H1 (cell line): Measurements from ENCODE around the gene PHF23. TPM values are rescaled to one million over a fixed set of nuclear protein-coding genes. Genes with fewer than 3 reads are reported as not detected.

Source experiments
- CTCF ChIA-PET: fragments of 300-600 bp; sonication (Branson Sonifier 250); formaldehyde crosslinking; loops from one replicate; lab custom pipeline; 2021; ENCODE audit not compliant: partially characterized antibody; lab: Charles Lee
- POLR2A ChIA-PET: fragments of 300-600 bp; sonication (Branson Sonifier 250); formaldehyde crosslinking; loops from one replicate; lab custom pipeline; 2021; ENCODE audit warnings: inconsistent platforms; ENCODE audit not compliant: partially characterized antibody; lab: Charles Lee
- DNase-seq, 2 experiments: peaks; one replicate each; pipeline versions ENCODE4 v3.0.0 to v3.0.0-alpha.2; 2010 to 2022; ENCODE audit warnings: low spot score in 2 of 2, low read depth in 1 of 2, mixed read lengths in 1 of 2
- FAIRE-seq: peaks from 2 replicates; lab custom pipeline; 2011; peaks lifted over from hg19 to GRCh38; lab: Jason Lieb, UNC
- H2AFZ ChIP-seq: 2 replicates; pipeline ENCODE4 v1.8.1; 2012; ENCODE audit warnings: low read length, inconsistent platforms
- H2AK5ac ChIP-seq: 2 replicates; pipeline ENCODE4 v1.6.1; 2013; ENCODE audit warnings: low read depth, low read length
- H2BK120ac ChIP-seq: replicated peaks from 2 replicates; pipeline ENCODE3; 2013; ENCODE audit warnings: low read depth, low read length, inconsistent platforms
- H2BK12ac ChIP-seq: 2 replicates; pipeline ENCODE4 v1.6.1; 2013; ENCODE audit warnings: low read depth, low read length
- H2BK15ac ChIP-seq: 2 replicates; pipeline ENCODE4 v1.6.1; 2013; ENCODE audit warnings: low read length
- H2BK20ac ChIP-seq: 2 replicates; pipeline ENCODE4 v1.6.1; 2013; ENCODE audit warnings: low read length
- H2BK5ac ChIP-seq: 2 replicates; pipeline ENCODE4 v1.6.1; 2013; ENCODE audit warnings: low read depth, low read length
- H3K14ac ChIP-seq: 2 replicates; pipeline ENCODE4 v1.6.1; 2013; ENCODE audit warnings: inconsistent platforms; ENCODE audit not compliant: insufficient read length
- H3K18ac ChIP-seq: 2 replicates; pipeline ENCODE4 v1.6.1; 2013; ENCODE audit warnings: low read length; ENCODE audit errors: extremely low read depth
- H3K23ac ChIP-seq: 2 replicates; pipeline ENCODE4 v1.6.1; 2013; ENCODE audit warnings: inconsistent platforms; ENCODE audit not compliant: insufficient read length
- H3K23me2 ChIP-seq: 2 replicates; pipeline ENCODE4 v1.6.1; 2013; ENCODE audit warnings: low read depth, low read length
- H3K27ac ChIP-seq: 2 replicates; pipeline ENCODE4 v1.6.1; 2011; ENCODE audit warnings: low read depth, low read length, inconsistent platforms
- H3K27me3 ChIP-seq, 4 experiments: replicated peaks in 1 of 4; 1 replicate in 1 of 4; 2 replicates in 3 of 4; pipeline versions ENCODE4 v1.6.1 to v1.8.1; 2011 to 2013; ENCODE audit warnings: low read length in 3 of 4, mild to moderate bottlenecking in 3 of 4, inconsistent platforms in 2 of 4, mixed read lengths in 2 of 4, moderate library complexity in 1 of 4; ENCODE audit not compliant: control insufficient read depth in 3 of 4, insufficient read depth in 3 of 4; ENCODE audit errors: extremely low read depth in 1 of 4
- H3K36me3 ChIP-seq, 4 experiments: 2 replicates each; pipeline versions ENCODE4 v1.6.1 to v1.8.1; 2011 to 2013; ENCODE audit warnings: mild to moderate bottlenecking in 4 of 4, low read length in 3 of 4, moderate library complexity in 2 of 4, control low read depth in 1 of 4, inconsistent platforms in 1 of 4; ENCODE audit not compliant: insufficient read depth in 4 of 4, control insufficient read depth in 2 of 4
- H3K4ac ChIP-seq: replicated peaks from 2 replicates; pipeline ENCODE3; 2013; ENCODE audit warnings: low read length, low read depth, mixed read lengths, inconsistent platforms; ENCODE audit not compliant: insufficient read length
- H3K4me1 ChIP-seq, 4 experiments: replicated peaks in 1 of 4; 1 replicate in 1 of 4; 2 replicates in 3 of 4; pipeline versions ENCODE4 v1.6.1 to v1.8.1; 2011 to 2013; ENCODE audit warnings: low read length in 3 of 4, inconsistent platforms in 2 of 4, mixed read lengths in 1 of 4; ENCODE audit not compliant: insufficient read depth in 4 of 4, control insufficient read depth in 3 of 4
- H3K4me2 ChIP-seq, 2 experiments: 2 replicates each; pipeline versions ENCODE4 v1.6.1 to v1.8.1; 2011 to 2013; ENCODE audit warnings: low read depth in 2 of 2, low read length in 2 of 2, control low read depth in 1 of 2, inconsistent platforms in 1 of 2, mild to moderate bottlenecking in 1 of 2; ENCODE audit not compliant: insufficient read depth in 1 of 2
- H3K4me3 ChIP-seq, 4 experiments: fragments of 200-600, 300-600 bp in 1 of 4; sonication (generic), shearing (Covaris generic), sonication (Bioruptor Twin) in 1 of 4; 2 replicates each; pipeline versions ENCODE4 v1.5.1 to v1.8.1; 2011 to 2016; ENCODE audit warnings: low read length in 4 of 4, low read depth in 3 of 4, control low read depth in 2 of 4, inconsistent platforms in 2 of 4, mild to moderate bottlenecking in 2 of 4, mixed read lengths in 1 of 4, moderate library complexity in 1 of 4; ENCODE audit not compliant: insufficient read depth in 2 of 4; ENCODE audit errors: extremely low read depth in 1 of 4
- H3K56ac ChIP-seq: replicated peaks from 2 replicates; pipeline ENCODE3; 2013; ENCODE audit warnings: low read depth, mild to moderate bottlenecking, mixed read lengths, low read length, inconsistent platforms; ENCODE audit not compliant: insufficient read length
- H3K79me1 ChIP-seq: 2 replicates; pipeline ENCODE4 v1.6.1; 2013; ENCODE audit warnings: low read depth, low read length, control low read depth
- H3K79me2 ChIP-seq, 2 experiments: 2 replicates each; pipeline versions ENCODE4 v1.6.1 to v1.8.1; 2012 to 2013; ENCODE audit warnings: low read length in 2 of 2, mild to moderate bottlenecking in 2 of 2, inconsistent platforms in 1 of 2; ENCODE audit not compliant: insufficient read depth in 2 of 2, control insufficient read depth in 1 of 2
- H3K9ac ChIP-seq, 4 experiments: replicated peaks in 1 of 4; 1 replicate in 1 of 4; 2 replicates in 3 of 4; pipeline versions ENCODE4 v1.6.1 to v1.8.1; 2011 to 2013; ENCODE audit warnings: low read depth in 3 of 4, low read length in 3 of 4, control low read depth in 2 of 4, mild to moderate bottlenecking in 2 of 4, moderate library complexity in 2 of 4, inconsistent platforms in 1 of 4; ENCODE audit errors: extremely low read depth in 1 of 4
- H3K9me3 ChIP-seq, 2 experiments: 2 replicates each; pipeline versions ENCODE4 v1.6.1 to v1.8.1; 2012 to 2013; ENCODE audit warnings: mild to moderate bottlenecking in 2 of 2, moderate library complexity in 2 of 2, control low read depth in 1 of 2, inconsistent platforms in 1 of 2, low read depth in 1 of 2, low read length in 1 of 2, mixed read lengths in 1 of 2; ENCODE audit not compliant: insufficient read depth in 2 of 2
- H4K20me1 ChIP-seq, 2 experiments: replicated peaks in 1 of 2; 2 replicates each; pipeline versions ENCODE3 to v1.8.1; 2011 to 2013; ENCODE audit warnings: inconsistent platforms in 2 of 2, low read length in 2 of 2, mild to moderate bottlenecking in 1 of 2; ENCODE audit not compliant: insufficient read depth in 2 of 2, control insufficient read depth in 1 of 2
- H4K5ac ChIP-seq: 2 replicates; pipeline ENCODE4 v1.6.1; 2013; ENCODE audit warnings: low read length, low read depth, mixed read lengths, inconsistent platforms; ENCODE audit not compliant: insufficient read length
- H4K8ac ChIP-seq: 2 replicates; pipeline ENCODE4 v1.8.0; 2013; ENCODE audit warnings: mild to moderate bottlenecking, moderate library complexity, low read length, inconsistent platforms; ENCODE audit not compliant: insufficient read depth; ENCODE audit errors: extremely low read depth
- H4K91ac ChIP-seq: replicated peaks from 2 replicates; pipeline ENCODE3; 2013; ENCODE audit warnings: low read length, mixed read lengths, inconsistent platforms; ENCODE audit not compliant: insufficient read length
- SIX5 ChIP-seq: IDR thresholded peaks from 2 replicates; pipeline ENCODE4 v1.6.1; 2011; ENCODE audit warnings: mild to moderate bottlenecking, low read depth, low read length
- WGBS, 2 experiments: shearing (Covaris generic) in 1 of 2; methylation state at CpG; one replicate each; pipeline versions ENCODE4 v1.1.6 to v1.1.7; 2013 to 2015; ENCODE audit warnings: low lambda C conversion rate in 2 of 2, mixed read lengths in 2 of 2, inconsistent platforms in 1 of 2, low coverage in 1 of 2, missing lambda C conversion rate in 1 of 2; ENCODE audit not compliant: insufficient replicate concordance in 2 of 2, insufficient coverage in 1 of 2, insufficient read length in 1 of 2; ENCODE audit errors: extremely low coverage in 1 of 2, missing lambda C conversion rate in 1 of 2; 5-methylcytosine and 5-hydroxymethylcytosine counted together
- polyA plus RNA-seq, 7 experiments: library from polyadenylated mRNA; depleted of rRNA in 3 of 7; stranded (reverse) in 5 of 7; unstranded in 2 of 7; fragments of >200 nt in 5 of 7; fragments of 200-250 nt in 2 of 7; gene quantifications; 1 replicate in 5 of 7; 2 replicates in 1 of 7; 4 replicates in 1 of 7; pipeline versions ENCODE4 v1.2.1 to v1.2.3, GENCODE V29; 2011 to 2013; ENCODE audit warnings: missing spikeins in 2 of 7, mixed read lengths in 2 of 7
- total RNA-seq: library from RNA; stranded (reverse); fragmentation: NEBNext Ultra II Directional; extraction: Animal tissue kit (Norgen Biotek cat#: 25700); gene quantifications from 2 replicates; pipeline ENCODE4 v1.2.1, GENCODE V29; 2021

PHF23 gene
- total and polyA plus RNA-seq, 2 of the 8 experiments (the other 6 are each of a cell fraction or from before 2014, with no cell fraction given) = 47.5 to 62.8 TPM

DNA sequence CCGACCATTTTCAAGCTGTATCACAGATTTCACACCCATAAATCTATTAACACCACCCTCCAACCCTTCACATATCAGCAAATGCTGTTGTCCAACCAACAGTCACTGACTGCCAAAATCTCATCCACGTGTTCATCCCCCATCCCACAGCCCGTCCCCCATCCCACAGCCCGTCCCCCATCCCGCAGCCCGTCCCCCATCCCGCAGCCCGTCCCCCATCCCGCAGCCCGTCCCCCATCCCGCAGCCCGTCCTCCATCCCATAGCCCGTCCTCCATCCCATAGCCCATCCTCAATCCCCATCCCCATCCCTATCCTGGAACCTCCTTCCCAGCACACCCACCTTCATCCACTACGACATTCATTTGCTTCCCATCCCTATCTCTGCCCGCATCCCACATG lies 33.7 kb downstream of the PHF23 start:
- no peak overlapping the region for H2BK120ac ChIP-seq
- POLR2A ChIA-PET = interaction anchor here (1.0 to 2.0 kb wide), 6 partner anchors 9 to 56 kb away, joined by 4 to 8 read pairs (median 4); partner anchors contain the start of genes CLDN7, DLG4, DVL2 and PHF23
- no peak overlapping the region for H4K8ac ChIP-seq
- TF ChIP-seq SIX5 = no peak

More for the DNA sequence above, 33.7 kb downstream of the PHF23 start:
- H3K4me3 ChIP-seq = peak overlapping the region; percentile 40 to 69 (median 59); a peak in 7 of 8 replicates
- H3K4ac ChIP-seq = no peak overlapping the region
- H3K14ac ChIP-seq = no peak overlapping the region
- H3K23me2 ChIP-seq = peaks cover 18% of the 10 kb centered on the region; the same call in 1 of the 2 replicates
- no peak overlapping the region for H3K23ac ChIP-seq
- FAIRE-seq = no peak
- no peak overlapping the region for H3K56ac ChIP-seq
- no peak for DNase-seq
- H3K79me2 ChIP-seq = peaks cover 0 to 38% of the 10 kb centered on the region in 2 experiments; a peak in 2 of 4 replicates
- peaks cover 17 to 28% (median 23%) of the 10 kb centered on the region in 4 experiments for H3K36me3 ChIP-seq
- CTCF ChIA-PET = interaction anchor here (1.2 kb wide), 1 partner anchor 28 kb away, joined by 5 read pairs; no protein-coding TSS in a partner anchor
- no peak overlapping the region for H4K5ac ChIP-seq
- no peak overlapping the region for H3K18ac ChIP-seq
- H3K4me2 ChIP-seq = peak overlapping the region; percentile 64 to 79
- no peak overlapping the region for H2AFZ ChIP-seq
- H2BK5ac ChIP-seq = no peak overlapping the region
- H3K9ac ChIP-seq = peak overlapping the region in 2 of 4 experiments; percentile 42 to 43; a peak in 1 of 7 replicates
- H2BK12ac ChIP-seq = no peak overlapping the region
- no peaks in the 10 kb centered on the region; a peak in 1 of 7 replicates for H3K27me3 ChIP-seq
- H3K9me3 ChIP-seq = no peaks in the 10 kb centered on the region
- WGBS, 2 experiments = 42 to 100% methylated on average over 1 to 6 of the region's 15 CpGs
- no peak overlapping the region for H2BK20ac ChIP-seq
- H3K79me1 ChIP-seq = peaks cover 22% of the 10 kb centered on the region; the same call in 1 of the 2 replicates
- peaks cover 5 to 31% (median 25%) of the 10 kb centered on the region in 4 experiments for H3K4me1 ChIP-seq
- H3K27ac ChIP-seq = peak overlapping the region; percentile 68; the same call in 1 of the 2 replicates
- H4K20me1 ChIP-seq = peaks cover 3 to 20% of the 10 kb centered on the region in 2 experiments
- H2AK5ac ChIP-seq = no peak overlapping the region
- H2BK15ac ChIP-seq = no peak overlapping the region
- H4K91ac ChIP-seq = no peak overlapping the region
